HG03039 (cell line): ENCODE measurements around the gene SLC46A2.

ENCODE experiments used
- ATAC-seq: cut with Tn5 transposase; IDR thresholded peaks from one replicate; pipeline ENCODE4 v1.9.1; 2021; ENCODE audit warnings: mild to moderate bottlenecking, moderate library complexity; ENCODE audit not compliant: unreplicated experiment

Gene SLC46A2

GRCh38 chr9:112861155-112861554 is 29.5 kb downstream of the SLC46A2 start:
- no peak for ATAC-seq

- ATAC-seq, result no peak
These were observed 30.2 kb downstream of the SLC46A2 start for GRCh38 chr9:112860451-112860850.

- peak; percentile 55 for ATAC-seq
These were observed 32.0 kb downstream of the SLC46A2 start for GRCh38 chr9:112858625-112859147.

- ATAC-seq, result no peak
These were observed 32.7 kb downstream of the SLC46A2 start for GRCh38 chr9:112858005-112858404.

GRCh38 chr9:112856843-112857242 is 33.8 kb downstream of the SLC46A2 start:
- ATAC-seq, result no peak

- no peak for ATAC-seq
These were observed 34.5 kb downstream of the SLC46A2 start for GRCh38 chr9:112856200-112856599.

- no peak for ATAC-seq
These were observed 36.0 kb downstream of the SLC46A2 start for GRCh38 chr9:112854657-112855056.

- ATAC-seq, result no peak
These were observed 36.6 kb downstream of the SLC46A2 start for GRCh38 chr9:112853882-112854585.

GRCh38 chr9:112852741-112853504 is 37.8 kb downstream of the SLC46A2 start:
- ATAC-seq, result no peak

GRCh38 chr9:112850840-112851239 is 39.8 kb downstream of the SLC46A2 start:
- ATAC-seq, result no peak

GRCh38 chr9:112849363-112849922 is 41.2 kb downstream of the SLC46A2 start:
- no peak for ATAC-seq

GRCh38 chr9:112848316-112849151 is 42.1 kb downstream of the SLC46A2 start:
- ATAC-seq, result no peak

- ATAC-seq, result no peak
These were observed 43.9 kb downstream of the SLC46A2 start for GRCh38 chr9:112846528-112847488.

GRCh38 chr9:112844771-112845542 is 45.7 kb downstream of the SLC46A2 start:
- no peak for ATAC-seq

- no peak for ATAC-seq
These were observed 48.1 kb downstream of the SLC46A2 start for GRCh38 chr9:112842555-112842954.

GRCh38 chr9:112841261-112841660 is 49.4 kb downstream of the SLC46A2 start:
- no peak for ATAC-seq

GRCh38 chr9:112839331-112839730 is 51.3 kb downstream of the SLC46A2 start:
- ATAC-seq, result no peak

GRCh38 chr9:112838342-112838741 is 52.3 kb downstream of the SLC46A2 start:
- ATAC-seq, result no peak

- no peak for ATAC-seq
These were observed 54.3 kb downstream of the SLC46A2 start for GRCh38 chr9:112836394-112836793.
